Neural crest cell (in vitro differentiated cells): ENCODE results near the gene SLC2A5. TPM values are rescaled to one million over a fixed set of nuclear protein-coding genes. Genes with fewer than 3 reads are reported as not detected.
A peak's percentile ranks its signal among the peaks of the same experiment; 100 is the strongest.

Experiments used
- DNase-seq: peaks from one replicate; pipeline ENCODE4 v3.0.0; 2021; ENCODE audit warnings: low read depth, mixed read lengths, low spot score
- H3K27ac Mint-ChIP-seq: one replicate; pipeline ENCODE4 v1.8.0; 2021; ENCODE audit warnings: mild to moderate bottlenecking, mixed read lengths; ENCODE audit not compliant: unreplicated experiment
- H3K27me3 Mint-ChIP-seq: 2 replicates; pipeline ENCODE4 v1.8.0; 2021; ENCODE audit warnings: low read depth, mild to moderate bottlenecking, mixed read lengths
- H3K36me3 Mint-ChIP-seq: 2 replicates; pipeline ENCODE4 v1.8.0; 2021; ENCODE audit warnings: low read depth, mild to moderate bottlenecking, mixed read lengths
- H3K4me1 Mint-ChIP-seq: 2 replicates; pipeline ENCODE4 v1.8.0; 2021; ENCODE audit warnings: mixed read lengths
- H3K4me3 Mint-ChIP-seq: one replicate; pipeline ENCODE4 v1.8.0; 2021; ENCODE audit warnings: mild to moderate bottlenecking, mixed read lengths
- H3K9me3 Mint-ChIP-seq: 2 replicates; pipeline ENCODE4 v1.8.0; 2021; ENCODE audit warnings: mixed read lengths
- CTCF ChIP-seq: fragments of 200-600 bp; sonication (generic); conservative IDR thresholded peaks from 2 replicates; pipeline ENCODE4 v1.5.0; 2021; ENCODE audit warnings: antibody characterized with exemption, mild to moderate bottlenecking
- total RNA-seq: library from RNA; stranded (reverse); gene quantifications from 2 replicates; pipeline ENCODE4 v1.2.1, GENCODE V29; 2021

SLC2A5 gene
- total RNA-seq, 1 donor from 2014 or later: not detected

- no peaks in the 10 kb centered on the region for H3K36me3 Mint-ChIP-seq
These were observed 9.3 kb downstream of the SLC2A5 start for GRCh38 chr1:9059891-9060744.

GRCh38 chr1:9058465-9058864 lies 11.0 kb downstream of the SLC2A5 start:
- no peaks in the 10 kb centered on the region for H3K4me1 Mint-ChIP-seq
- H3K4me3 Mint-ChIP-seq: no peak overlapping the region
- TF ChIP-seq CTCF: peak; percentile 19
- no peaks in the 10 kb centered on the region for H3K36me3 Mint-ChIP-seq
- H3K27ac Mint-ChIP-seq: no peak overlapping the region
- no peaks in the 10 kb centered on the region for H3K9me3 Mint-ChIP-seq
- DNase-seq: no peak
- no peaks in the 10 kb centered on the region for H3K27me3 Mint-ChIP-seq

More at GRCh38 chr1:9059891-9060744, 9.3 kb downstream of the SLC2A5 start:
- Mint-ChIP-seq H3K27me3 (no peaks in the 10 kb centered on the region), H3K4me3 (no peak overlapping the region), H3K27ac (no peak overlapping the region), H3K9me3 (no peaks in the 10 kb centered on the region), H3K4me1 (peaks cover 10% of the 10 kb centered on the region)
- no peak for DNase-seq
- no peak for TF ChIP-seq CTCF

- no peak overlapping the region for H3K27ac Mint-ChIP-seq
- no peaks in the 10 kb centered on the region for H3K9me3 Mint-ChIP-seq
- H3K4me1 Mint-ChIP-seq: no peaks in the 10 kb centered on the region
- no peak overlapping the region for H3K4me3 Mint-ChIP-seq
- H3K27me3 Mint-ChIP-seq: no peaks in the 10 kb centered on the region
- H3K36me3 Mint-ChIP-seq: no peaks in the 10 kb centered on the region
- DNase-seq: no peak
- TF ChIP-seq CTCF: no peak
These were observed 11.6 kb downstream of the SLC2A5 start for GRCh38 chr1:9057851-9058250.

- Mint-ChIP-seq H3K36me3 (no peaks in the 10 kb centered on the region), H3K9me3 (no peaks in the 10 kb centered on the region), H3K27me3 (peaks cover 9% of the 10 kb centered on the region), H3K27ac (no peak overlapping the region), H3K4me3 (no peak overlapping the region), H3K4me1 (peaks cover 7% of the 10 kb centered on the region)
- no peak for TF ChIP-seq CTCF
- no peak for DNase-seq
These were observed 17.0 kb downstream of the SLC2A5 start for GRCh38 chr1:9052272-9053049.

- no peak overlapping the region for H3K27ac Mint-ChIP-seq
These were observed 18.1 kb downstream of the SLC2A5 start for GRCh38 chr1:9051379-9051778.

More at GRCh38 chr1:9051379-9051778, 18.1 kb downstream of the SLC2A5 start:
- peaks cover 9% of the 10 kb centered on the region for H3K27me3 Mint-ChIP-seq
- H3K4me1 Mint-ChIP-seq: peaks cover 7% of the 10 kb centered on the region
- no peaks in the 10 kb centered on the region for H3K9me3 Mint-ChIP-seq
- H3K4me3 Mint-ChIP-seq: no peak overlapping the region
- no peak for DNase-seq
- H3K36me3 Mint-ChIP-seq: no peaks in the 10 kb centered on the region
- no peak for TF ChIP-seq CTCF
